Upper lobe of left lung (tissue), 6 donors: ENCODE data around the gene LPA. TPM values are rescaled to one million over a fixed set of nuclear protein-coding genes. Genes with fewer than 3 reads are reported as not detected.

Experiments
- ATAC-seq, 2 donors: fragments of 200-7000 bp; cut with Tn5 transposase; one replicate each; pipeline ENCODE4 v1.9.1; 2022; ENCODE audit warnings: mild to moderate bottlenecking in 2 of 2, moderate library complexity in 2 of 2; ENCODE audit not compliant: low FRiP score in 2 of 2
- DNase-seq, 2 donors: peaks; one replicate each; pipeline ENCODE4 v3.0.0-alpha.2; 2019 to 2020
- H3K27ac ChIP-seq, 4 donors: fragments of 200-600 bp; sonication (generic); one replicate each; pipeline ENCODE4 v1.5.1; 2016 to 2019
- H3K27me3 ChIP-seq, 4 donors: fragments of 200-600 bp; sonication (generic); one replicate each; pipeline ENCODE4 v1.5.1; 2017 to 2019
- H3K36me3 ChIP-seq, 4 donors: fragments of 200-600 bp; sonication (generic); one replicate each; pipeline ENCODE4 v1.5.1; 2016 to 2019
- H3K4me1 ChIP-seq, 4 donors: fragments of 200-600 bp; sonication (generic); one replicate each; pipeline ENCODE4 v1.5.1; 2018 to 2019
- H3K4me3 ChIP-seq, 4 donors: fragments of 200-600 bp; sonication (generic); one replicate each; pipeline ENCODE4 v1.5.1; 2017 to 2019; ENCODE audit warnings: mild to moderate bottlenecking in 2 of 4, moderate library complexity in 1 of 4
- H3K9me3 ChIP-seq, 4 donors: fragments of 200-600 bp; sonication (generic); one replicate each; pipeline ENCODE4 v1.5.1; 2018 to 2019
- EP300 ChIP-seq, 4 donors: sonication (generic); formaldehyde crosslinking; IDR thresholded peaks; one replicate each; pipeline ENCODE4 v1.5.1; 2017; ENCODE audit warnings: antibody characterized with exemption in 4 of 4, control low read depth in 2 of 4
- POLR2A ChIP-seq, 4 donors: fragments of 450-650 bp; IDR thresholded peaks; one replicate each; pipeline ENCODE4 v1.5.1; 2016 to 2017; ENCODE audit warnings: antibody characterized with exemption in 4 of 4, mild to moderate bottlenecking in 2 of 4
- POLR2AphosphoS5 ChIP-seq, 2 donors: sonication (generic); formaldehyde crosslinking; IDR thresholded peaks; one replicate each; pipeline ENCODE4 v1.5.1; 2017; ENCODE audit warnings: antibody characterized with exemption in 2 of 2
- WGBS, 2 donors: methylation state at CpG; one replicate each; pipeline ENCODE4 v1.1.5; 2017 to 2018; 5-methylcytosine and 5-hydroxymethylcytosine counted together
- total RNA-seq, 6 donors: library from RNA; depleted of rRNA in 4 of 6; stranded (reverse); fragments of >200 nt in 4 of 6; gene quantifications; one replicate each; pipeline versions ENCODE4 v1.1.0 to v1.2.1, GENCODE V29; 2016 to 2021
- TF ChIP-seq, protein P1 (sequence below), 6 experiments: fragments of 450-650 bp in 4 of 6; fragments of 200-600 bp in 2 of 6; sonication (generic) in 2 of 6; IDR thresholded peaks; one replicate each; pipeline ENCODE4 v1.5.1; 2016 to 2019; ENCODE audit warnings: antibody characterized with exemption in 6 of 6
- donor health status: DM: no; HTN: no; CAD: no; lungs with moderate emphysema.
- donor health status: DM: no; HTN: yes; CAD: no; lungs with severe emphysema.

The LPA gene
- total RNA-seq, 6 donors from 2014 or later, result 0.15 to 2.1 (median 0.23) TPM; not detected in 2

DNA sequence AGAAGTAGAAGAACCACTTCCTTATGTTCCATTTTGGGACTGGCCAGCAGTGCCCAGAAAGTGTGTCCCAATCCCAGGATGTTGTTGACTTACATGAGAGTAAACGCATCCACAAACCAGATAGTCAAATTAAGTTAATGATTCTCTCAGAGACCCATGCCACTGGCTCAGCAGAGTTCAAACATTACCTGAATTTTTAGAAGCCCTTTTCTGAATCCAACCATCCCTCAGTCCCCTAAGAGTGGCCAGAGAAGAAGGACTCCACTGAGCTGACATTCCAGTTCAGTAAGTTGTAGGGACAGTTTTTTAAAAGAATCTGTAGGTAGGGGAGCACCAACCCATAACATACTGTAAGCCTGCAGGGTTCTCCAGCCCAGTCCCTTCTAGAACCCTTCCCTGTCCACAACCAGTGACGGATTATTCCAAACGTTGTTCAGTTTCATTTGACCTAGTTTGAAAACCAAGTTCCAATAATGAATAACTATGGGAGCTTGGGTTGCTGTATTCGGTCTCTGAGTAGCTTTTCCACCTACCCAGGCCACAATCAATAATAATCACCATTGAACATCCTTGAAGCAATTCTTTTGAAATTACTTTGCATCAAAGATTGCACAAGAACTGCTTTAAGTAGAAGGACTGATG lies 153.0 kb downstream of the LPA start:
- Histone ChIP-seq H3K4me3 (no peak overlapping the region), H3K4me1 (no peaks in the 10 kb centered on the region), H3K27ac (no peak overlapping the region), H3K27me3 (no peaks in the 10 kb centered on the region), H3K9me3 (no peaks in the 10 kb centered on the region), H3K36me3 (no peaks in the 10 kb centered on the region)
- 72 to 82% methylated on average over 4 of the region's 4 CpGs for WGBS, 2 donors
- no peak for TF ChIP-seq POLR2A (IDR thresholded peaks at IDR 0.05)
- no peak for TF ChIP-seq EP300 (IDR thresholded peaks at IDR 0.05)
- TF ChIP-seq POLR2AphosphoS5 (IDR thresholded peaks at IDR 0.05), result no peak
- TF ChIP-seq, protein P1, sequence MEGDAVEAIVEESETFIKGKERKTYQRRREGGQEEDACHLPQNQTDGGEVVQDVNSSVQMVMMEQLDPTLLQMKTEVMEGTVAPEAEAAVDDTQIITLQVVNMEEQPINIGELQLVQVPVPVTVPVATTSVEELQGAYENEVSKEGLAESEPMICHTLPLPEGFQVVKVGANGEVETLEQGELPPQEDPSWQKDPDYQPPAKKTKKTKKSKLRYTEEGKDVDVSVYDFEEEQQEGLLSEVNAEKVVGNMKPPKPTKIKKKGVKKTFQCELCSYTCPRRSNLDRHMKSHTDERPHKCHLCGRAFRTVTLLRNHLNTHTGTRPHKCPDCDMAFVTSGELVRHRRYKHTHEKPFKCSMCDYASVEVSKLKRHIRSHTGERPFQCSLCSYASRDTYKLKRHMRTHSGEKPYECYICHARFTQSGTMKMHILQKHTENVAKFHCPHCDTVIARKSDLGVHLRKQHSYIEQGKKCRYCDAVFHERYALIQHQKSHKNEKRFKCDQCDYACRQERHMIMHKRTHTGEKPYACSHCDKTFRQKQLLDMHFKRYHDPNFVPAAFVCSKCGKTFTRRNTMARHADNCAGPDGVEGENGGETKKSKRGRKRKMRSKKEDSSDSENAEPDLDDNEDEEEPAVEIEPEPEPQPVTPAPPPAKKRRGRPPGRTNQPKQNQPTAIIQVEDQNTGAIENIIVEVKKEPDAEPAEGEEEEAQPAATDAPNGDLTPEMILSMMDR (IDR thresholded peaks at IDR 0.05), result no peak
- DNase-seq (no peak), ATAC-seq (no peak)

DNA sequence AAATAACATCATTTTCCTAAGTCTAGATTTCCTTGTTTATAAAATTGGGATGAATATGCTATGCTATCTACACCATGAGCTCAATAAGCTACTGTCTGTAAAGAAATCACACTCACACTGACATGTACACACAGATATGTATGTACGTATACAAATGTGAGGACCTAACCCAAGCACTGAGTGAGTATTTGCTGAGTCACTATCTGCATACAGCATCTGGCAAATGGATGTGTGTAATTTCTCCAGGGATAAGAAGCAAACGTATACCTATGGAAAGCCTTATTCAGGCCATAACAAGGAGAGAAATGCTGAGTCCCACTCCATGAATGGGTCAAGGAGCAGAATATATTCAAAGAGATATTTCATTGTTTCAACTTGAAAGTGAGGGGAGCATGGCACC lies 153.9 kb downstream of the LPA start:
- TF ChIP-seq POLR2A (IDR thresholded peaks at IDR 0.05) (no peak), EP300 (IDR thresholded peaks at IDR 0.05) (no peak), POLR2AphosphoS5 (IDR thresholded peaks at IDR 0.05) (no peak)
- TF ChIP-seq, protein P1 (IDR thresholded peaks at IDR 0.05), result no peak
- 49 to 60% methylated on average over 2 of the region's 2 CpGs for WGBS, 2 donors
- H3K4me1 ChIP-seq, result no peaks in the 10 kb centered on the region
- H3K9me3 ChIP-seq, result no peaks in the 10 kb centered on the region
- no peaks in the 10 kb centered on the region for H3K27me3 ChIP-seq
- H3K4me3 ChIP-seq, result no peak overlapping the region
- ATAC-seq, result no peak
- H3K27ac ChIP-seq, result no peak overlapping the region
- no peak for DNase-seq
- no peaks in the 10 kb centered on the region for H3K36me3 ChIP-seq

DNA sequence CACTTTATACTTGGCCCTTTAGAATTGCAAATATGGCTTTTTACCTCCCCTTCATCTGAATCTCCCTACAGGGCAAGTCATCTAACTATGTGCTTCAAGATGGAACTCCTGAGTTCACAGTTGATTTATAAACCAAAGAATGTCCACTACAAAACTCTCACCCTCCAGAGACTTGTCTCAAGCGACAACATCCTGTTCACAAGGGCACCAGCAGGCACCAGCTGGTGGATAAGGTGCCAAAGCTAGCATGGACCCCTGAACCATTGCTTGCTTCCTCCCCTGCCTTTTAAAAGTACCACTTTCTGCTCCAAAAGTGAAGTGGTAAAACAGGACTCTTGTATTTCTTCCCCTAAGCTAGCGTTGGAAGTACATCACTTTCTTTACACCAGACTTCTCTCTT lies 154.5 kb downstream of the LPA start:
- no peak overlapping the region for H3K4me3 ChIP-seq
- no peak overlapping the region for H3K27ac ChIP-seq
- TF ChIP-seq POLR2A (IDR thresholded peaks at IDR 0.05) (no peak), POLR2AphosphoS5 (IDR thresholded peaks at IDR 0.05) (no peak), EP300 (IDR thresholded peaks at IDR 0.05) (no peak)
- TF ChIP-seq, protein P1 (IDR thresholded peaks at IDR 0.05), result no peak
- H3K27me3 ChIP-seq, result no peaks in the 10 kb centered on the region
- WGBS, 2 donors, result 57 to 61% methylated on average over 2 of the region's 2 CpGs
- DNase-seq (no peak), ATAC-seq (no peak)
- H3K4me1 ChIP-seq, result no peaks in the 10 kb centered on the region
- H3K9me3 ChIP-seq, result no peaks in the 10 kb centered on the region
- no peaks in the 10 kb centered on the region for H3K36me3 ChIP-seq

DNA sequence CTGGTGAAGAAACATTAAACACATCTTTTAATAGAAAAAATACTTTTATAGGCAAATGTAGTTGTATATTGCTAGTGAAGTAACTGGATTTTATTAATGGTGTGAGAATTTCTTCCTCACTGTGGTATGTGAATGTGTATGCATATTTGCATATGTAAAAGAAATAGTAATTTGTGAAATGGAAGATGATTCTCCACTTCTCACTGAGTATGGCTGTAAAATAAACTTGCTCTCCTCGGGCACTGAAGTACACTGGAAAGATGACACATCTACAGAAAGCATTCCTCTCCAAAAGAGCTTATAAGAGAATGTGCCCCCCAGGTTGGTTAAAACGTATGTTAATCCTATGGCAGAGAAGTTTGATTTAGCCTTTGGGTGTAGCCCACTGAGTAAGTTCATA lies 155.5 kb downstream of the LPA start:
- TF ChIP-seq POLR2A (IDR thresholded peaks at IDR 0.05) (no peak), POLR2AphosphoS5 (IDR thresholded peaks at IDR 0.05) (no peak), EP300 (IDR thresholded peaks at IDR 0.05) (no peak)
- TF ChIP-seq, protein P1 (IDR thresholded peaks at IDR 0.05), result no peak
- ATAC-seq (no peak), DNase-seq (no peak)
- Histone ChIP-seq H3K27me3 (no peaks in the 10 kb centered on the region), H3K4me3 (no peak overlapping the region), H3K4me1 (no peaks in the 10 kb centered on the region), H3K27ac (no peak overlapping the region), H3K36me3 (no peaks in the 10 kb centered on the region), H3K9me3 (peaks cover 0 to 6% (median 4%) of the 10 kb centered on the region in 4 donors)
- 80 to 84% methylated on average over 2 of the region's 2 CpGs for WGBS, 2 donors

DNA sequence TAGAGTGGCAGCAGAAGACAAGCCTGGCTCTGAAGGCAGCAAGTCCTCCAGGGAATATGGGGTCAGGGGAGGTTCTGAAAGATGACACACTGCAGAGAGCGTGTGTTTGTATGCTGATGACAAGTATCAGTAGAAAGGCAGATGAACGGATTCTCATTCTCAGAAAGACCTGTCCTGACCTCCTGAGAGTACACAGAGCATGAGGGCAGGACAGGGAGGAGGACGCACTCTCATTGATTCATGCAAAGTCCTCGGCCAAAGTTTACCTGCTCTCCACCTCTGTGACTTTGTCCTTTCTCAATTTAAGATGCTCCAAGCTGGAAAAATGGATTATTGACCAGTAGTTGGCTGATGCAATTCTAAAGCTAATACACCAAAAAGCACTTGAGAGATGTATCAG lies 156.7 kb downstream of the LPA start:
- no peaks in the 10 kb centered on the region for H3K27me3 ChIP-seq
- ATAC-seq (no peak), DNase-seq (no peak)
- no peaks in the 10 kb centered on the region for H3K36me3 ChIP-seq
- WGBS, 2 donors, result 69 to 83% methylated on average over 3 to 4 of the region's 4 CpGs
- H3K4me1 ChIP-seq, result no peaks in the 10 kb centered on the region
- TF ChIP-seq, protein P1 (IDR thresholded peaks at IDR 0.05), result no peak
- TF ChIP-seq POLR2AphosphoS5 (IDR thresholded peaks at IDR 0.05) (no peak), POLR2A (IDR thresholded peaks at IDR 0.05) (no peak), EP300 (IDR thresholded peaks at IDR 0.05) (no peak)
- no peak overlapping the region for H3K4me3 ChIP-seq
- peaks cover 0 to 9% (median 7%) of the 10 kb centered on the region in 4 donors for H3K9me3 ChIP-seq
- no peak overlapping the region for H3K27ac ChIP-seq
